H1 (cell line): Measurements from ENCODE around the gene PPP1CC.

ENCODE experiments used
- CREB1 ChIP-seq: IDR thresholded peaks from 2 replicates; pipeline ENCODE4 v1.6.1; 2012; ENCODE audit warnings: inconsistent platforms
- CTBP2 ChIP-seq: IDR thresholded peaks from 2 replicates; pipeline ENCODE4 v1.7.0; 2011; ENCODE audit warnings: borderline replicate concordance, mild to moderate bottlenecking, moderate library complexity, mixed read lengths, low read length; ENCODE audit not compliant: insufficient read depth, insufficient read length
- EP300 ChIP-seq, 2 experiments: IDR thresholded peaks; 1 replicate in 1 of 2; 2 replicates in 1 of 2; pipeline ENCODE4 v1.6.1; 2011 to 2012; ENCODE audit warnings: low read depth in 2 of 2, low read length in 2 of 2, mild to moderate bottlenecking in 2 of 2, borderline replicate concordance in 1 of 2, inconsistent platforms in 1 of 2, moderate library complexity in 1 of 2
- EZH2 ChIP-seq: fragments of 200-600 bp; sonication (generic); IDR thresholded peaks from 2 replicates; pipeline ENCODE4 v1.7.1; 2012; ENCODE audit warnings: low read depth, mild to moderate bottlenecking, moderate library complexity, low read length, inconsistent platforms; ENCODE audit not compliant: severe bottlenecking
- POLR2A ChIP-seq, 2 experiments: IDR thresholded peaks; 1 replicate in 1 of 2; 2 replicates in 1 of 2; pipeline ENCODE4 v1.6.1; 2011; ENCODE audit warnings: low read depth in 2 of 2, low read length in 2 of 2, mild to moderate bottlenecking in 2 of 2; ENCODE audit errors: control extremely low read depth in 1 of 2
- SAP30 ChIP-seq: fragments of 300-600 bp; sonication (generic); IDR thresholded peaks from 2 replicates; pipeline ENCODE4 v1.7.1; 2012; ENCODE audit warnings: low read length, moderate library complexity, mild to moderate bottlenecking, inconsistent platforms; ENCODE audit not compliant: insufficient read depth, insufficient replicate concordance
- TF ChIP-seq, protein P1 (sequence below), 3 experiments: IDR thresholded peaks; 1 replicate in 2 of 3; 2 replicates in 1 of 3; pipeline versions ENCODE4 v1.5.1 to v1.6.1; 2011; ENCODE audit warnings: low read length in 3 of 3, mild to moderate bottlenecking in 3 of 3, inconsistent platforms in 2 of 3, low read depth in 1 of 3, moderate library complexity in 1 of 3; ENCODE audit not compliant: insufficient read depth in 1 of 3; ENCODE audit errors: control extremely low read depth in 1 of 3
- TF ChIP-seq, protein P2 (sequence below): IDR thresholded peaks from 2 replicates; pipeline ENCODE4 v1.6.1; 2011; ENCODE audit warnings: low read length, improper control_type of control experiment
- TF ChIP-seq, protein P3 (sequence below): IDR thresholded peaks from 2 replicates; pipeline ENCODE4 v1.6.1; 2012; ENCODE audit warnings: inconsistent platforms

DNA sequence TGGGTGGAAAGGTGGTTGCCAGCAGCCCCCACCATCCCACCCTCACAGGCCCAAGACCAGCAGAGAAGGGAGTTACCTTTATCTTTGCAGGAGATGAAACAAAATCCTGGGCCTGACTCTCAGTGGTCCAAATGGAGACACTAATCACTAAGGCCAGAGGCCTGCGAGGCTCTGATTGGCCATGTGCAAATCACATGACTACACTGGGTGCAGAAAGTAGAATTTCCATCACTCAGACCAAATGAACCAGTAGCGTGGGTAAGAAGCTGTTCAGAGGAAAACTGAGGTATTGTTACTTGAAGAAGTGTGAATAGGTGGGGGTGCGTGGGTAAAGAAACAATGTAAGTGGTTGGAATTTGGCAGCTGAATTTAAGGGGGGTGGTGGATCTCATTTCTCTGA is 20.2 kb upstream of the PPP1CC start:
- TF ChIP-seq EP300 (IDR thresholded peaks at IDR 0.05; ENCODE audit: borderline replicate concordance in 1 of 2, low read depth in 2 of 2, low read length in 2 of 2) (no peak), EZH2 (no peak), CREB1 (no peak), POLR2A (IDR thresholded peaks at IDR 0.05; ENCODE audit: control extremely low read depth in 1 of 2, low read depth in 2 of 2, low read length in 2 of 2) (no peak), CTBP2 (no peak), SAP30 (no peak)
- TF ChIP-seq, protein P1, sequence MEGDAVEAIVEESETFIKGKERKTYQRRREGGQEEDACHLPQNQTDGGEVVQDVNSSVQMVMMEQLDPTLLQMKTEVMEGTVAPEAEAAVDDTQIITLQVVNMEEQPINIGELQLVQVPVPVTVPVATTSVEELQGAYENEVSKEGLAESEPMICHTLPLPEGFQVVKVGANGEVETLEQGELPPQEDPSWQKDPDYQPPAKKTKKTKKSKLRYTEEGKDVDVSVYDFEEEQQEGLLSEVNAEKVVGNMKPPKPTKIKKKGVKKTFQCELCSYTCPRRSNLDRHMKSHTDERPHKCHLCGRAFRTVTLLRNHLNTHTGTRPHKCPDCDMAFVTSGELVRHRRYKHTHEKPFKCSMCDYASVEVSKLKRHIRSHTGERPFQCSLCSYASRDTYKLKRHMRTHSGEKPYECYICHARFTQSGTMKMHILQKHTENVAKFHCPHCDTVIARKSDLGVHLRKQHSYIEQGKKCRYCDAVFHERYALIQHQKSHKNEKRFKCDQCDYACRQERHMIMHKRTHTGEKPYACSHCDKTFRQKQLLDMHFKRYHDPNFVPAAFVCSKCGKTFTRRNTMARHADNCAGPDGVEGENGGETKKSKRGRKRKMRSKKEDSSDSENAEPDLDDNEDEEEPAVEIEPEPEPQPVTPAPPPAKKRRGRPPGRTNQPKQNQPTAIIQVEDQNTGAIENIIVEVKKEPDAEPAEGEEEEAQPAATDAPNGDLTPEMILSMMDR (IDR thresholded peaks at IDR 0.05; ENCODE audit: control extremely low read depth in 1 of 3, insufficient read depth in 1 of 3, low read depth in 1 of 3, low read length in 3 of 3), result no peak
- TF ChIP-seq, protein P2, sequence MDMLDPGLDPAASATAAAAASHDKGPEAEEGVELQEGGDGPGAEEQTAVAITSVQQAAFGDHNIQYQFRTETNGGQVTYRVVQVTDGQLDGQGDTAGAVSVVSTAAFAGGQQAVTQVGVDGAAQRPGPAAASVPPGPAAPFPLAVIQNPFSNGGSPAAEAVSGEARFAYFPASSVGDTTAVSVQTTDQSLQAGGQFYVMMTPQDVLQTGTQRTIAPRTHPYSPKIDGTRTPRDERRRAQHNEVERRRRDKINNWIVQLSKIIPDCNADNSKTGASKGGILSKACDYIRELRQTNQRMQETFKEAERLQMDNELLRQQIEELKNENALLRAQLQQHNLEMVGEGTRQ, result no peak
- TF ChIP-seq, protein P3, sequence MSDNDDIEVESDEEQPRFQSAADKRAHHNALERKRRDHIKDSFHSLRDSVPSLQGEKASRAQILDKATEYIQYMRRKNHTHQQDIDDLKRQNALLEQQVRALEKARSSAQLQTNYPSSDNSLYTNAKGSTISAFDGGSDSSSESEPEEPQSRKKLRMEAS, result no peak
